GM12874 (cell line): ENCODE measurements around the gene DNAJB8.

Source experiments
- CTCF ChIP-seq: IDR thresholded peaks from 2 replicates; pipeline ENCODE4 v1.5.1; 2011; ENCODE audit warnings: low read depth, mild to moderate bottlenecking, control low read depth, low read length, moderate library complexity; ENCODE audit not compliant: insufficient read depth

DNAJB8 gene

GRCh38 chr3:128485282-128486204 is 18.9 kb upstream of the DNAJB8 start:
- no peak for TF ChIP-seq CTCF

GRCh38 chr3:128484404-128485281 is 18.0 kb upstream of the DNAJB8 start:
- TF ChIP-seq CTCF: no peak

GRCh38 chr3:128483657-128484403 is 17.1 kb upstream of the DNAJB8 start:
- TF ChIP-seq CTCF: no peak

- TF ChIP-seq CTCF: no peak
These were observed 16.3 kb upstream of the DNAJB8 start for GRCh38 chr3:128482666-128483656.

- no peak for TF ChIP-seq CTCF
These were observed 15.5 kb upstream of the DNAJB8 start for GRCh38 chr3:128482175-128482574.

- no peak for TF ChIP-seq CTCF
These were observed 14.8 kb upstream of the DNAJB8 start for GRCh38 chr3:128481438-128481942.
